MM.1S (cell line): ENCODE measurements around the gene NOS3.

Experiments used
- DNase-seq: peaks from one replicate; pipeline ENCODE4 v3.0.0-alpha.2; 2015
- H2AFZ ChIP-seq: fragments of 300-600 bp; sonication (generic); 2 replicates; pipeline ENCODE4 v1.6.0; 2016; ENCODE audit warnings: antibody characterized with exemption, low read length
- H3F3A ChIP-seq: fragments of 300-600 bp; sonication (generic); 2 replicates; pipeline ENCODE4 v1.6.1; 2016; ENCODE audit warnings: mild to moderate bottlenecking, antibody characterized with exemption, low read length, moderate library complexity, mixed read lengths; ENCODE audit not compliant: insufficient read depth
- H3K27ac ChIP-seq: fragments of 300-600 bp; sonication (generic); 2 replicates; pipeline ENCODE4 v1.5.1; 2016; ENCODE audit warnings: mild to moderate bottlenecking, low read length
- H3K27me3 ChIP-seq: fragments of 300-600 bp; sonication (generic); replicated peaks from 2 replicates; pipeline ENCODE4 v1.6.0; 2016; ENCODE audit warnings: low read length; ENCODE audit not compliant: insufficient read depth
- H3K36me3 ChIP-seq: fragments of 300-600 bp; sonication (generic); replicated peaks from 2 replicates; pipeline ENCODE4 v1.6.1; 2016; ENCODE audit warnings: mild to moderate bottlenecking, low read length, mixed read lengths; ENCODE audit not compliant: insufficient read depth
- H3K4me1 ChIP-seq: fragments of 300-600 bp; sonication (generic); 2 replicates; pipeline ENCODE4 v1.6.1; 2016; ENCODE audit warnings: low read length, mixed read lengths
- H3K4me2 ChIP-seq: fragments of 300-600 bp; sonication (generic); 2 replicates; pipeline ENCODE4 v1.6.0; 2016; ENCODE audit warnings: low read depth, low read length
- H3K4me3 ChIP-seq: fragments of 300-600 bp; sonication (generic); 2 replicates; pipeline ENCODE4 v1.5.1; 2016; ENCODE audit warnings: low read length, mixed read lengths
- H3K79me2 ChIP-seq: fragments of 300-600 bp; sonication (generic); 2 replicates; pipeline ENCODE4 v1.6.1; 2016; ENCODE audit warnings: mixed run types, low read length, mixed read lengths
- H3K9ac ChIP-seq: fragments of 300-600 bp; sonication (generic); 2 replicates; pipeline ENCODE4 v1.6.1; 2016; ENCODE audit warnings: low read length, mixed read lengths
- H3K9me2 ChIP-seq: fragments of 300-600 bp; sonication (generic); replicated peaks from 2 replicates; pipeline ENCODE4 v1.6.1; 2016; ENCODE audit warnings: mild to moderate bottlenecking, low read length, mixed read lengths; ENCODE audit not compliant: insufficient read depth
- H3K9me3 ChIP-seq: fragments of 300-600 bp; sonication (generic); replicated peaks from 2 replicates; pipeline ENCODE4 v1.6.1; 2016; ENCODE audit warnings: mild to moderate bottlenecking, low read length, mixed read lengths; ENCODE audit not compliant: insufficient read depth
- H4K20me1 ChIP-seq: fragments of 300-600 bp; sonication (generic); 2 replicates; pipeline ENCODE4 v1.6.1; 2016; ENCODE audit warnings: mild to moderate bottlenecking, low read length, moderate library complexity, mixed read lengths; ENCODE audit not compliant: insufficient read depth
- CTCF ChIP-seq: fragments of 300-600 bp; sonication (generic); IDR thresholded peaks from 2 replicates; pipeline ENCODE4 v1.5.1; 2016; ENCODE audit warnings: antibody characterized with exemption, low read length, mixed read lengths
- EZH2 ChIP-seq: fragments of 300-600 bp; sonication (generic); optimal IDR thresholded peaks from 2 replicates; pipeline ENCODE3; 2017; ENCODE audit warnings: low read depth, mild to moderate bottlenecking, antibody characterized with exemption, low read length, mixed read lengths
- EZH2phosphoT487 ChIP-seq: fragments of 300-600 bp; sonication (generic); IDR thresholded peaks from 2 replicates; pipeline ENCODE4 v1.6.1; 2018; ENCODE audit warnings: antibody characterized with exemption, low read length

NOS3 gene

GRCh38 chr7:151014950-151015349 lies 24.1 kb downstream of the NOS3 start:
- Histone ChIP-seq H3K9ac (no peak overlapping the region), H3K4me3 (no peak overlapping the region), H3K27me3 (peaks cover 54% of the 10 kb centered on the region), H3K4me2 (no peak overlapping the region), H3K9me3 (no peaks in the 10 kb centered on the region), H3K4me1 (peaks cover 11% of the 10 kb centered on the region; the same call in 1 of the 2 replicates), H3K36me3 (no peaks in the 10 kb centered on the region), H2AFZ (no peak overlapping the region), H3K27ac (no peak overlapping the region), H3K79me2 (no peaks in the 10 kb centered on the region), H3K9me2 (no peaks in the 10 kb centered on the region), H4K20me1 (no peaks in the 10 kb centered on the region), H3F3A (0 out of 2 replicates have a peak, but pooled peaks cover 4% of the 10 kb centered on the region)
- no peak for DNase-seq
- no peak for TF ChIP-seq EZH2phosphoT487
- no peak for TF ChIP-seq CTCF
- TF ChIP-seq EZH2, result no peak

GRCh38 chr7:151015967-151016366 lies 25.1 kb downstream of the NOS3 start:
- no peaks in the 10 kb centered on the region for H3K9me3 ChIP-seq

GRCh38 chr7:151016505-151016904 lies 25.7 kb downstream of the NOS3 start:
- Histone ChIP-seq H3K9ac (no peak overlapping the region), H3K79me2 (no peaks in the 10 kb centered on the region), H4K20me1 (no peaks in the 10 kb centered on the region), H3K9me3 (no peaks in the 10 kb centered on the region), H3K9me2 (no peaks in the 10 kb centered on the region), H3K4me1 (peaks cover 11% of the 10 kb centered on the region; the same call in 1 of the 2 replicates), H3K36me3 (no peaks in the 10 kb centered on the region), H3K27ac (no peak overlapping the region), H3F3A (0 out of 2 replicates have a peak, but pooled peaks cover 4% of the 10 kb centered on the region), H3K4me3 (no peak overlapping the region), H3K27me3 (peaks cover 69% of the 10 kb centered on the region), H3K4me2 (no peak overlapping the region), H2AFZ (no peak overlapping the region)
- no peak for TF ChIP-seq EZH2phosphoT487
- no peak for TF ChIP-seq CTCF
- TF ChIP-seq EZH2, result no peak
- no peak for DNase-seq

More at GRCh38 chr7:151015967-151016366, 25.1 kb downstream of the NOS3 start:
- H3K4me2 ChIP-seq, result no peak overlapping the region
- H3K27ac ChIP-seq, result no peak overlapping the region
- TF ChIP-seq EZH2 (no peak), EZH2phosphoT487 (no peak), CTCF (no peak)
- DNase-seq, result no peak
- H3K4me3 ChIP-seq, result no peak overlapping the region
- H3K36me3 ChIP-seq, result no peaks in the 10 kb centered on the region
- H3K79me2 ChIP-seq, result no peaks in the 10 kb centered on the region
- H3K9ac ChIP-seq, result no peak overlapping the region
- H3K27me3 ChIP-seq, result peaks cover 64% of the 10 kb centered on the region
- H3K4me1 ChIP-seq, result peaks cover 11% of the 10 kb centered on the region; the same call in 1 of the 2 replicates
- H4K20me1 ChIP-seq, result no peaks in the 10 kb centered on the region
- no peak overlapping the region for H2AFZ ChIP-seq
- H3K9me2 ChIP-seq, result no peaks in the 10 kb centered on the region
- 0 out of 2 replicates have a peak, but pooled peaks cover 4% of the 10 kb centered on the region for H3F3A ChIP-seq
